ACC112 (cell line): ENCODE results near the gene SLITRK3.

Experiments
- H2AFZ ChIP-seq: fragments of 200-600 bp; sonication (generic); one replicate; pipeline ENCODE4 v1.6.0; 2017; ENCODE audit warnings: antibody characterized with exemption, low read length; ENCODE audit not compliant: unreplicated experiment
- H3K27ac ChIP-seq: fragments of 200-600 bp; sonication (generic); 2 replicates; pipeline ENCODE4 v1.5.1; 2014; ENCODE audit warnings: low read depth, mild to moderate bottlenecking, antibody characterized with exemption, low read length, moderate library complexity
- H3K27me3 ChIP-seq: fragments of 200-600 bp; sonication (generic); 2 replicates; pipeline ENCODE4 v1.6.1; 2014; ENCODE audit warnings: mild to moderate bottlenecking, antibody characterized with exemption, low read length, moderate library complexity, mixed read lengths; ENCODE audit not compliant: insufficient read depth
- H3K36me3 ChIP-seq: fragments of 200-600 bp; sonication (generic); 2 replicates; pipeline ENCODE4 v1.6.1; 2016; ENCODE audit warnings: mild to moderate bottlenecking, antibody characterized with exemption, low read length, moderate library complexity, mixed read lengths; ENCODE audit not compliant: insufficient read depth
- H3K4me1 ChIP-seq: fragments of 200-600 bp; sonication (generic); one replicate; pipeline ENCODE4 v1.6.1; 2016; ENCODE audit warnings: low read length, mixed read lengths; ENCODE audit not compliant: insufficient read depth, unreplicated experiment, control insufficient read depth
- H3K4me3 ChIP-seq: fragments of 200-600 bp; sonication (generic); 2 replicates; pipeline ENCODE4 v1.5.1; 2014; ENCODE audit warnings: mild to moderate bottlenecking, low read depth, low read length
- H3K79me2 ChIP-seq: fragments of 200-600 bp; sonication (generic); one replicate; pipeline ENCODE4 v1.6.0; 2016; ENCODE audit warnings: low read length; ENCODE audit not compliant: control insufficient read depth, unreplicated experiment, insufficient read depth

SLITRK3 gene

DNA sequence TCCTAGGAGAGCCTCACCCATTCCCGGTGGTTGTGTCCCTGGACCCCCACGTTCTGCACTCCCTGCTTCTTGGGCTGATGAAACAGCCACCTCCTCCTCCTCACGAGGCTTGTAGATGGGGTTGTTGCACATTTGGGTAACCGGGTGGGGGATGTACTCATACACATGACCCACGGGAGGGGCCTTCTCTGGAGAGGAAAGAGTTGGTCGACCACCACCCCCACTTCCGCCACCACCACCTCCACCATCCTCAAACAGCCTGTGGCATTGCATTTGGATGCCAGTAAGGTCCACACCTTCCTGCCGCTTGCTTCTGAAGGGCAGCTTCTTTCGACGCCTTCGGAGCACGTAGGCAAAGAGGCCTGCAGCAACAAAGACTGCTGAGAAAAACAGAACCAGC lies 7.7 kb downstream of the SLITRK3 start:
- Histone ChIP-seq H3K4me1 (no peaks in the 10 kb centered on the region), H2AFZ (no peak overlapping the region), H3K4me3 (no peak overlapping the region), H3K27ac (no peak overlapping the region), H3K79me2 (no peaks in the 10 kb centered on the region), H3K36me3 (no peaks in the 10 kb centered on the region), H3K27me3 (peaks cover 34% of the 10 kb centered on the region)

DNA sequence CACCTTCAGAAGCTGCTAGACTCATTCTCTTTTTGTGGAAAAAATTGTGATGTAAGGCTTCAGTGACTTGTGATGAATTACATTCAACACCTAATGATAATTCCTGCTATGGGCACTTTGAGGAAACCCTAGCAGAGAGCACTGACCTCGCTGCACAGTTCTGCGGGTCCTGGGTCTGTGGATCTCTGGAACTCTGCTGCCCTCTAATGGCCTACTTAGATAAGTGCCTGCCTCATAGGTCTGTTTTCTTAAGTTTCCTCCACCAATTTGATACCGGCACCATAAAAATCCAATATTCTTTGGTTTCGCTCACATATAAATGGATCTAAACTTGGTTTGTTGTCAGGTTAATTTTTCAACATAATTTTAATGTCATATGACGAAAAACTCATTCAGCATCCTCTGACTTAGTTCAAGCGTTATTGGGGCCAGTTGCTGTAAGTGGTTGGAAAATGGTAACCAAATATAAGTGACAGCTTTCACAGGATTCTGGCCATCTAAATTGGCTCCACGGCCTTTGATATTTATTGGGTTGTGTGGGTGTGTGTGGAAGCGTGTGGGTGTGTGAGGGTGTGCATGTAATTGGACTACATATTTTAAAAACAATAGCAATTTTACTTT lies 10.4 kb downstream of the SLITRK3 start:
- H3K27ac ChIP-seq: no peak overlapping the region
- no peaks in the 10 kb centered on the region for H3K79me2 ChIP-seq
- H3K4me3 ChIP-seq: no peak overlapping the region
- H2AFZ ChIP-seq: no peak overlapping the region
- no peaks in the 10 kb centered on the region for H3K36me3 ChIP-seq
- H3K27me3 ChIP-seq: peaks cover 9% of the 10 kb centered on the region
- H3K4me1 ChIP-seq: no peaks in the 10 kb centered on the region

DNA sequence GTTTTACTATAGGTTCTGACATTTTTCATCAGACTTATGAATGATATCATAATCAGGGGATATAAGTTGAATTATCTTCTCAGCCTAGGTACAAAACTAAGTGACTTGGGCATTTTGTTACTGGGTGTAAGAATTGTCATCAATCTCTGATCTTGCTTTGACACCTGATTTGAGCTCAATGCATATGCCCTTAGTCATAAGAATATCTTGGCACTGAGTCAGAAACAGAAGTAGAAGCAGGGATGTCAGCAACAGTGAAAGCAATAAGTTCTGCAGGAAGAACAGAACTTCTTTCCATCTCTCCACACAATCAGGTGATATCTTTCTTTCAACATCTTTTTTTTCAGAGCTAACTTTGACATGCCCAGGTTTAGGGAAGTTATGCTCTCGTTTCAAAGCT lies 14.6 kb downstream of the SLITRK3 start:
- Histone ChIP-seq H3K79me2 (no peaks in the 10 kb centered on the region), H3K27me3 (no peaks in the 10 kb centered on the region), H2AFZ (no peak overlapping the region), H3K36me3 (no peaks in the 10 kb centered on the region), H3K4me3 (no peak overlapping the region), H3K27ac (no peak overlapping the region), H3K4me1 (no peaks in the 10 kb centered on the region)

- H3K36me3 ChIP-seq: no peaks in the 10 kb centered on the region
- H3K79me2 ChIP-seq: no peaks in the 10 kb centered on the region
- H2AFZ ChIP-seq: no peak overlapping the region
- no peaks in the 10 kb centered on the region for H3K4me1 ChIP-seq
- no peak overlapping the region for H3K4me3 ChIP-seq
- H3K27me3 ChIP-seq: no peaks in the 10 kb centered on the region
- no peak overlapping the region for H3K27ac ChIP-seq
Observed at GRCh38 chr3:165170236-165170635, 25.9 kb downstream of the SLITRK3 start.

GRCh38 chr3:165169368-165169767 lies 26.8 kb downstream of the SLITRK3 start:
- H3K27me3 ChIP-seq: no peaks in the 10 kb centered on the region
- H3K4me3 ChIP-seq: no peak overlapping the region
- no peak overlapping the region for H2AFZ ChIP-seq

DNA sequence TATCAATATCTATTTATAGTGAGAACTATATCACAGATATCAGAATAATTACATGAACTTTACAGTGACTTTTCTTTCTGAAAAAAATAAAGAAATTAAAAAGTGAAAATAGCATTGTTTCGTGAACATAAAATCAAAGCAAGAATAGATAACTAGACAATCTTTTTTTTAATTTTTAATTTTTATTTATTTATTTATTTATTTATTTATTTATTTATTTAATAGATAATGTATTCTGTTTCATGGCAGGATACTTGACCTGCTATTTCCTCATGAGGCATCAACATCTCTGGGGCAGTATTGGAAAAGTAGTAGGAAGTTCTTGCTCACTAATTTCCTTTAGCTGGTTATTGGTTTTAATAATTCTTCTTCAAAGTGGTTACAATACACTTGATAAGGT lies 33.3 kb downstream of the SLITRK3 start:
- no peak overlapping the region for H3K4me3 ChIP-seq
- H3K36me3 ChIP-seq: no peaks in the 10 kb centered on the region
- H2AFZ ChIP-seq: no peak overlapping the region
- no peaks in the 10 kb centered on the region for H3K4me1 ChIP-seq
- H3K79me2 ChIP-seq: no peaks in the 10 kb centered on the region
- no peak overlapping the region for H3K27ac ChIP-seq
- H3K27me3 ChIP-seq: no peaks in the 10 kb centered on the region

More at GRCh38 chr3:165169368-165169767, 26.8 kb downstream of the SLITRK3 start:
- Histone ChIP-seq H3K27ac (no peak overlapping the region), H3K79me2 (no peaks in the 10 kb centered on the region), H3K36me3 (no peaks in the 10 kb centered on the region), H3K4me1 (no peaks in the 10 kb centered on the region)

DNA sequence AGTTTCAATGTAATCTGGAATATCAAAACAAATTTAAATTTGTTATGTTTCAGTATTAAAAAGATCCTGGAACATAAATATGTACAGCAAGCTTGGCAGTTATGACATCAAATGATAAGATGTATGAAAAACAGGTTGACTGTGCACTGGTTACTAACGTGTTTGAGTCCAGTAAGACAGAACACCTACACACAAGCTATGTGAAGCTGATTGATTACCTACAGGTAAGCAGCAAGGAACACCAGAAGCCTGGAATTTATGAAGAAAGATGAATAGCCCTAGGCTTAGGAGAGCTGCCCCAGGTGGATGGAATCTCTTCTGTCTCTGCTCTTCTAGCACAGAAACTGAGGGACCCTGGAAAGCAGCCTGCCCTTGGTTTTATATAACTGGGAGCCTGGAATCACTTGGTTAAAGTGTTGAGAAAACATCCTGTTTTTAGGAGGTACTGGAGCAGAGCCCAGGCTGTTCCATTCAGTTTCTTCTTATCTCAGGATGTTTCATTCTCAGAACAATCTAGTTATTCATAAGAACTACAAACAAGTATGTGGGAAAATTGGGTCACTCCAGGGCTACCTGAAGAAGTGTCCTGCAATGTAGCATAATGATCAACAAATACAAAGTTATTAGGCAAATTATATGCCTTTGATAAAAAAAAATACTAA lies 36.3 kb downstream of the SLITRK3 start:
- H3K27ac ChIP-seq: no peak overlapping the region

DNA sequence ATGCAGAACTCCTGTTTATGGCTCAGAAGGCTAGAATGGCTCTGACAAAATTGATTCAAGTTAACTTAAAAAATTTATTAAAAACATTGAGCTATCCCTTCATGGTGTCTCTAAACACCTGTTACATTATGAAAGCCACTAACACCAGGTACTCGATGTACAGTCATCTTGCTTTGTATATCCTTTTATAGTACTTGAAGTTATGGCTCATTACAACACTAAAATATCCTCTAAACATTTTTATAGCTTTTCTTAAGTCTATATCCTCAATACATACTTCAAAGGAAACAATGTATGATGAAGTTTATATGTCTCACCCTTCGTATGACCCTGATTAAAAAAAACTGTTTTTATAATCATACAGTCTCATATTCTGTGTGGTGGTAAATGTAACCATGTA lies 38.2 kb downstream of the SLITRK3 start:
- no peaks in the 10 kb centered on the region for H3K4me1 ChIP-seq
- H3K79me2 ChIP-seq: no peaks in the 10 kb centered on the region
- H3K36me3 ChIP-seq: no peaks in the 10 kb centered on the region
- no peaks in the 10 kb centered on the region for H3K27me3 ChIP-seq
- no peak overlapping the region for H3K27ac ChIP-seq
- no peak overlapping the region for H2AFZ ChIP-seq
- H3K4me3 ChIP-seq: no peak overlapping the region

More for the DNA sequence above, 36.3 kb downstream of the SLITRK3 start:
- Histone ChIP-seq H3K79me2 (no peaks in the 10 kb centered on the region), H2AFZ (no peak overlapping the region), H3K4me3 (no peak overlapping the region), H3K36me3 (no peaks in the 10 kb centered on the region), H3K27me3 (no peaks in the 10 kb centered on the region), H3K4me1 (no peaks in the 10 kb centered on the region)

- Histone ChIP-seq H3K27me3 (no peaks in the 10 kb centered on the region), H3K4me1 (no peaks in the 10 kb centered on the region), H3K79me2 (no peaks in the 10 kb centered on the region), H3K4me3 (no peak overlapping the region), H3K36me3 (no peaks in the 10 kb centered on the region), H3K27ac (no peak overlapping the region), H2AFZ (no peak overlapping the region)
Observed at GRCh38 chr3:165156757-165157420, 39.3 kb downstream of the SLITRK3 start.

DNA sequence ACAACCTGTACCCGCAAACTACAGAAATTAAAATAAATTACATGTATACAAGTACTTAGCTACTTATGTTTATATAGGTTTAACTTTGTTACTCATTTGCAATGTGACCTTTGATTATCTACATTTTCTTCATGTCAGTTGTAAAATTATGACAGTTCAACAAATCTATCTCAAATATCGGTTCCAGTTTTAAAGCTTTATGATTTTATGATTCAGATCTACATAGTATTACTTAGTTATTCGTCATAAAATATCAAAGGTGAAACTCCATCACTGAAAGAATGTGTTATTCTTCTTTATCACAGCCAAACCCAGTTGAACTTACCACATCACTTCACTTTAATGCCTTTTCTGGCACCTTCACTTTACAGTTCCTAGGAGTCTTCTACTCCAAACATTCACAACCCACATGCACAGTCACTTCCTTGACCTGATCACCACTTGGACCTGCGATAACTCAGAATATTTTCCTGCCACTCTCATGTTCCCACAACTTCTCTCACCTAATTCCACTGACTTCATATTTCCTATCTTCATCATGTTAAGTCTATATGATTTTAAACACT lies 47.2 kb downstream of the SLITRK3 start:
- Histone ChIP-seq H3K27me3 (no peaks in the 10 kb centered on the region), H3K79me2 (no peaks in the 10 kb centered on the region), H3K4me3 (no peak overlapping the region), H2AFZ (no peak overlapping the region), H3K36me3 (no peaks in the 10 kb centered on the region), H3K4me1 (no peaks in the 10 kb centered on the region), H3K27ac (no peak overlapping the region)
